Keratinocyte (primary cell): ENCODE data around the gene TIGAR. TPM values are rescaled to one million over a fixed set of nuclear protein-coding genes. Genes with fewer than 3 reads are reported as not detected.

Experiments
- DNase-seq: peaks from one replicate; pipeline ENCODE4 v3.0.0-alpha.2; 2011; ENCODE audit warnings: low read depth, missing footprints, low spot score
- FAIRE-seq: peaks from 2 replicates; lab custom pipeline; 2011; peaks lifted over from hg19 to GRCh38; lab: Jason Lieb, UNC
- H2AFZ ChIP-seq: 2 replicates; pipeline ENCODE4 v1.6.0; 2012; ENCODE audit warnings: low read length, control low read depth, inconsistent platforms; ENCODE audit not compliant: control insufficient read depth
- H3K27ac ChIP-seq: 2 replicates; pipeline ENCODE4 v1.5.1; 2011; ENCODE audit warnings: low read length; ENCODE audit not compliant: control insufficient read depth, insufficient read depth
- H3K27me3 ChIP-seq: 3 replicates; pipeline ENCODE4 v1.6.0; 2011; ENCODE audit warnings: low read length; ENCODE audit not compliant: control insufficient read depth, insufficient read depth; ENCODE audit errors: extremely low read depth
- H3K36me3 ChIP-seq, 2 experiments: 2 replicates in 1 of 2; 3 replicates in 1 of 2; pipeline ENCODE4 v1.5.1; 2011; ENCODE audit warnings: low read length in 2 of 2, mild to moderate bottlenecking in 1 of 2; ENCODE audit not compliant: control insufficient read depth in 2 of 2, insufficient read depth in 2 of 2; ENCODE audit errors: extremely low read depth in 1 of 2
- H3K4me1 ChIP-seq: 3 replicates; pipeline ENCODE4 v1.5.1; 2011; ENCODE audit warnings: low read length; ENCODE audit not compliant: control insufficient read depth, insufficient read depth; ENCODE audit errors: extremely low read depth
- H3K4me2 ChIP-seq: 3 replicates; pipeline ENCODE4 v1.6.0; 2011; ENCODE audit warnings: low read depth, low read length; ENCODE audit not compliant: control insufficient read depth, insufficient read depth; ENCODE audit errors: extremely low read depth
- H3K4me3 ChIP-seq, 3 experiments: fragments of 200-600 bp in 1 of 3; sonication (generic) in 1 of 3; 2 replicates in 2 of 3; 3 replicates in 1 of 3; pipeline ENCODE4 v1.5.1; 2011 to 2016; ENCODE audit warnings: low read length in 3 of 3, mild to moderate bottlenecking in 3 of 3, control low read depth in 2 of 3, inconsistent platforms in 1 of 3, low read depth in 1 of 3, mixed read lengths in 1 of 3, mixed run types in 1 of 3, moderate library complexity in 1 of 3; ENCODE audit not compliant: control insufficient read depth in 2 of 3, insufficient read depth in 2 of 3; ENCODE audit errors: extremely low read depth in 1 of 3
- H3K79me2 ChIP-seq: 2 replicates; pipeline ENCODE4 v1.6.0; 2012; ENCODE audit warnings: low read length; ENCODE audit not compliant: control insufficient read depth, insufficient read depth
- H3K9ac ChIP-seq: 3 replicates; pipeline ENCODE4 v1.6.0; 2011; ENCODE audit warnings: low read length; ENCODE audit not compliant: control insufficient read depth, insufficient read depth; ENCODE audit errors: extremely low read depth
- H3K9me1 ChIP-seq: 3 replicates; pipeline ENCODE4 v1.6.0; 2011; ENCODE audit warnings: low read length; ENCODE audit not compliant: control insufficient read depth, insufficient read depth; ENCODE audit errors: extremely low read depth
- H3K9me3 ChIP-seq: 2 replicates; pipeline ENCODE4 v1.5.1; 2012; ENCODE audit warnings: low read depth, low read length; ENCODE audit not compliant: control insufficient read depth
- H4K20me1 ChIP-seq: 3 replicates; pipeline ENCODE4 v1.6.0; 2011; ENCODE audit warnings: low read length; ENCODE audit not compliant: control insufficient read depth, insufficient read depth; ENCODE audit errors: extremely low read depth
- EZH2 ChIP-seq: IDR thresholded peaks from one replicate; pipeline ENCODE4 v1.6.1; 2012; ENCODE audit warnings: inconsistent platforms, mild to moderate bottlenecking, low read length, moderate library complexity
- dilution Hi-C: fragments of 300-500 bp; cut with MboI; formaldehyde crosslinking; loops from one replicate; pipeline ENCODE4 v1.7.0; 2020; ENCODE audit warnings: low sequenced_read_pairs; ENCODE audit not compliant: extremely low pct_ligation_motif_present
- polyA plus RNA-seq, 5 experiments: library from polyadenylated mRNA; depleted of rRNA in 3 of 5; stranded (reverse) in 3 of 5; stranded (forward) in 1 of 5; unstranded in 1 of 5; fragments of >200 nt; gene quantifications; 1 replicate in 1 of 5; 2 replicates in 3 of 5; 3 replicates in 1 of 5; pipeline versions ENCODE4 v1.2.1 to v1.2.3, GENCODE V29; 2011 to 2012; ENCODE audit warnings: missing spikeins in 2 of 5, low read depth in 1 of 5, low replicate concordance in 1 of 5
- TF ChIP-seq, protein P1 (sequence below), 3 experiments: IDR thresholded peaks in 1 of 3; conservative IDR thresholded peaks in 1 of 3; optimal IDR thresholded peaks in 1 of 3; 2 replicates in 2 of 3; 3 replicates in 1 of 3; pipeline versions ENCODE3 to v1.5.1; 2011; ENCODE audit warnings: low read length in 3 of 3, mild to moderate bottlenecking in 3 of 3, moderate library complexity in 2 of 3, control low read depth in 1 of 3, inconsistent platforms in 1 of 3; ENCODE audit not compliant: insufficient read depth in 2 of 3; ENCODE audit errors: extremely low read depth in 1 of 3

The TIGAR gene
- polyA plus RNA-seq, 1 donor (not counting 4 experiments of a cell fraction or from before 2014, with no cell fraction given), result 37.3 TPM

DNA sequence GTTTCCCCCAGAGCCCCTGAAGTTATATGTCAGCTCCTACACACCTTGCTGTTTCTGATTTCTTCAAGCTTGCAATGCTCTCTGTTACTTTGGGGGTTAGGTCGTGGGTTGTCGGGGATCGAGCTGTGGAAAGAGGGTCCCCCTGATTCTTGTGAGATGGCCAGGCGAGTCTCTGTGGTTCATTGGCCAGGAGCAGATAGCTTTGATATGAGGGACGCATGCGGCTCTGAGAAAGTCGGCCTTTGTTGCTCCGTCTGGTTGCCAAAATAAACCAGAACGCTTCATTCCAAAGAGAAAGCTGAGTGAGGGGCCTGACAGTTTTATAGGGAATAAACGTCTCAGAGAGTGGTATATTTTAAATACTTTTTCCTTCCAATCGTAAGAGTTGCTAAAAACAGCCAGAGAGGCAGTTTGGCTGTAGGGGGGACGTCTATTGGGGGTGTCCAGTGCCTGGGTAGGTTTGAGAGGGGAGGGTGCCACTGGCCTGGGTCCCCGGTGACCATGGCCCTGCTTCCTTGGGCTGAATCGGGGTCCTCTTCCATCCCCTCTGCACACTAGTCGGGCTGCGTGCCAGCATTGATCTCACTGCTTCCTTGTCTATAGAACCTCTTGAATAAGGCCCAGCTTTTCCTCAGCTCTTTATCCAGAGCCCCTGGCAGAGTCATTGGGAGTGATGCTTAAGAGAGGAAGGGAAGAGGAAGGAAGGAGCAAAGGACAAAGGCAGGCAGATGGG, 28.5 kb upstream of the TIGAR start:
- no peaks in the 10 kb centered on the region for H3K27me3 ChIP-seq
- H2AFZ ChIP-seq, result no peak overlapping the region
- H3K4me1 ChIP-seq, result no peaks in the 10 kb centered on the region
- H3K27ac ChIP-seq, result no peak overlapping the region
- H3K9ac ChIP-seq, result no peak overlapping the region
- TF ChIP-seq, protein P1, sequence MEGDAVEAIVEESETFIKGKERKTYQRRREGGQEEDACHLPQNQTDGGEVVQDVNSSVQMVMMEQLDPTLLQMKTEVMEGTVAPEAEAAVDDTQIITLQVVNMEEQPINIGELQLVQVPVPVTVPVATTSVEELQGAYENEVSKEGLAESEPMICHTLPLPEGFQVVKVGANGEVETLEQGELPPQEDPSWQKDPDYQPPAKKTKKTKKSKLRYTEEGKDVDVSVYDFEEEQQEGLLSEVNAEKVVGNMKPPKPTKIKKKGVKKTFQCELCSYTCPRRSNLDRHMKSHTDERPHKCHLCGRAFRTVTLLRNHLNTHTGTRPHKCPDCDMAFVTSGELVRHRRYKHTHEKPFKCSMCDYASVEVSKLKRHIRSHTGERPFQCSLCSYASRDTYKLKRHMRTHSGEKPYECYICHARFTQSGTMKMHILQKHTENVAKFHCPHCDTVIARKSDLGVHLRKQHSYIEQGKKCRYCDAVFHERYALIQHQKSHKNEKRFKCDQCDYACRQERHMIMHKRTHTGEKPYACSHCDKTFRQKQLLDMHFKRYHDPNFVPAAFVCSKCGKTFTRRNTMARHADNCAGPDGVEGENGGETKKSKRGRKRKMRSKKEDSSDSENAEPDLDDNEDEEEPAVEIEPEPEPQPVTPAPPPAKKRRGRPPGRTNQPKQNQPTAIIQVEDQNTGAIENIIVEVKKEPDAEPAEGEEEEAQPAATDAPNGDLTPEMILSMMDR (optimal IDR thresholded peaks at IDR 0.05 in 1 of 3, IDR thresholded peaks at IDR 0.05 in 1 of 3, conservative IDR thresholded peaks at IDR 0.05 in 1 of 3; ENCODE audit: extremely low read depth in 1 of 3, insufficient read depth in 2 of 3, low read length in 3 of 3), result no peak
- TF ChIP-seq EZH2, result no peak
- DNase-seq (no peak), FAIRE-seq (no peak)
- H3K36me3 ChIP-seq, result peaks cover 64 to 80% of the 10 kb centered on the region in 2 experiments
- H3K9me1 ChIP-seq, result peaks cover 7% of the 10 kb centered on the region
- dilution Hi-C loops, result no loop called here
- no peak overlapping the region for H3K4me3 ChIP-seq
- peaks cover 93% of the 10 kb centered on the region for H3K79me2 ChIP-seq
- H4K20me1 ChIP-seq, result peaks cover 83% of the 10 kb centered on the region
- H3K9me3 ChIP-seq, result no peaks in the 10 kb centered on the region
- no peak overlapping the region for H3K4me2 ChIP-seq

DNA sequence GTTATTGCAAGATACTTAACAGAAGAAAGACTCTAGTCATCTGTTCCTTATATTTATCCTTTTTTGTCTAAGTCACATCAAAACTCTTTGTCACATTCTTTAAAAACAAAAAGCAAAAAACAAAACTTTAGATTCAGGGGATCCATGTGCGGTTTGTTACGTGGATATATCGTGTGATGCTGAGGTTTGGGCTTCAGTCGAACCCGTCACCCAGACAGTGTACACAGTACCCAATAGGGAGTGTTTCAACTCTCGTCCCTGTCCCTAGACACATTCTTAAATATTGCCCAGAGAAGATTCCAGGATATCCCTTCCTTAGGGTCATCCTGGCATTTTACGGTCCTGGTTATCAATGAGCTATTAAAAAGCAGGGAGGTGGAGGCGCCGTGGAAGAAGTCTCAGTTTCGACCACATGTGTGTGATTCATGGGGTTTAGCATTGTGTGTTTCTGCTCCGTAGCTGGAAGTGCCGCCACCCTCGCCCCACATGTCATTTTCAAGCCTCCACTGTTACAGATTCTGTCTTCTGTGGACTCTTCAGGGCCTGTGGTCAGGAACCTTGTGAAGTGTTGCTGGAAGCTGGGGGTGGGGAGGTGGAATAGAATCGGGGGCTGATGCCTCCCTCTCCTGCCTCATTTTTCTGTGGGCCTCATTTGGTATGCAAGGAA, 27.6 kb upstream of the TIGAR start:
- Histone ChIP-seq H3K27ac (no peak overlapping the region), H3K9me3 (no peaks in the 10 kb centered on the region)
- FAIRE-seq, result no peak

More for the DNA sequence above, 27.6 kb upstream of the TIGAR start:
- Histone ChIP-seq H3K4me2 (no peak overlapping the region), H3K4me3 (no peak overlapping the region), H4K20me1 (peaks cover 83% of the 10 kb centered on the region), H3K36me3 (peaks cover 61 to 80% of the 10 kb centered on the region in 2 experiments), H3K9ac (no peak overlapping the region), H3K4me1 (no peaks in the 10 kb centered on the region), H3K79me2 (peaks cover 90% of the 10 kb centered on the region), H2AFZ (no peak overlapping the region), H3K27me3 (no peaks in the 10 kb centered on the region), H3K9me1 (peaks cover 4% of the 10 kb centered on the region)
- no peak for DNase-seq
- dilution Hi-C loops, result no loop called here
- no peak for TF ChIP-seq EZH2
- TF ChIP-seq, protein P1 (optimal IDR thresholded peaks at IDR 0.05 in 1 of 3, IDR thresholded peaks at IDR 0.05 in 1 of 3, conservative IDR thresholded peaks at IDR 0.05 in 1 of 3; ENCODE audit: extremely low read depth in 1 of 3, insufficient read depth in 2 of 3, low read length in 3 of 3), result no peak
